ENCODE results near the gene RABAC1. TPM values are rescaled to one million over a fixed set of nuclear protein-coding genes. Genes with fewer than 3 reads are reported as not detected.

RABAC1 gene
- total and polyA plus RNA-seq, 2 experiments from 2014 or later = 151 to 206 TPM

DNA sequence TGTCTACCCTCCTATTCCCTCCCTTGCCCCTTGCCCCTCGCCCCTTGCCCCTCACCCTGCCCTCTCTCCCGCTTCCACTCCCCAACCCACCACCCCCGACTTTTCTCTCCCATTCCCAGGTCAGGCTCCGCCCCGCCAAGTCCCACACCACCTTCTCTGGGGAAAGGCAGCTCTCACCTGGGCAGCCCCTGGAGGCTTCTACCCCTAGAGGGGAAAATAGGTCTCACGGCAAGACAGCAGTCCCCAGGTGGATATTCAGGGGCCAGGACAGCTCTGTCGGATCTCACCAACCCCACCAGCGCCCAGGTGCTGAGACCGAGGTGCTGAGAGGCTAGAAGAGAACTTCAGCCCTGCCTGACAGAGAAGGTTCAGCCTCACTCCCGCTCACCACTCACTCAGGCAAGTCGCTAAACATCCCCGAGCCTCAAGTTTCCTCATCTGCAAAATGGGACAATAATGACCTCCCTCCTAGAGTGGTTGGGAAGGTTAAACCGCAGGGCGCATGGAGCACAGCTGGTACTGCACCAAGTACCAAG, 29.5 kb downstream of the RABAC1 start:
- no peak overlapping the region for H3K27ac Mint-ChIP-seq
- H4K20me1 ChIP-seq (replicated peaks; ENCODE audit: insufficient read depth) = peaks cover 24% of the 10 kb centered on the region
- H3K27me3 ChIP-seq (ENCODE audit: insufficient read depth) = peaks cover 100% of the 10 kb centered on the region
- TF ChIP-seq EZH2phosphoT487 (IDR thresholded peaks at IDR 0.05; ENCODE audit: unreplicated experiment) (no peak), EZH2 (IDR thresholded peaks at IDR 0.05; ENCODE audit: low read depth, unreplicated experiment) (peak; percentile 65)
- ATAC-seq = peak; percentile 9
- peak overlapping the region; percentile 72; the same call in 2 of the 3 replicates for H3K4me3 Mint-ChIP-seq
- H3K4me1 ChIP-seq (ENCODE audit: insufficient read depth) = peaks cover 23% of the 10 kb centered on the region
- H3K27ac ChIP-seq (ENCODE audit: low read depth) = no peak overlapping the region
- peak; percentile 53 for DNase-seq (ENCODE audit: low spot score)
- no peaks in the 10 kb centered on the region for H3K79me2 ChIP-seq (replicated peaks; ENCODE audit: insufficient read depth)
- H3K36me3 ChIP-seq (ENCODE audit: insufficient read depth) = no peaks in the 10 kb centered on the region
- no peak overlapping the region for H2AFZ ChIP-seq
- peaks cover 22% of the 10 kb centered on the region for H3F3A ChIP-seq (replicated peaks; ENCODE audit: low read depth)
- peaks cover 61% of the 10 kb centered on the region for H3K27me3 Mint-ChIP-seq (ENCODE audit: insufficient read depth, low read depth, poor library complexity)
- no peak overlapping the region for H3K4me3 ChIP-seq
- no peaks in the 10 kb centered on the region for H3K36me3 Mint-ChIP-seq (ENCODE audit: low read depth)
- peak overlapping the region; percentile 81; the same call in 1 of the 2 replicates for H3K4me2 ChIP-seq
- H3K9me2 ChIP-seq (ENCODE audit: insufficient read depth) = no peaks in the 10 kb centered on the region
- H3K4me1 Mint-ChIP-seq = peaks cover 33% of the 10 kb centered on the region
- H3K9me3 Mint-ChIP-seq = no peaks in the 10 kb centered on the region; the same call in 2 of the 3 replicates

DNA sequence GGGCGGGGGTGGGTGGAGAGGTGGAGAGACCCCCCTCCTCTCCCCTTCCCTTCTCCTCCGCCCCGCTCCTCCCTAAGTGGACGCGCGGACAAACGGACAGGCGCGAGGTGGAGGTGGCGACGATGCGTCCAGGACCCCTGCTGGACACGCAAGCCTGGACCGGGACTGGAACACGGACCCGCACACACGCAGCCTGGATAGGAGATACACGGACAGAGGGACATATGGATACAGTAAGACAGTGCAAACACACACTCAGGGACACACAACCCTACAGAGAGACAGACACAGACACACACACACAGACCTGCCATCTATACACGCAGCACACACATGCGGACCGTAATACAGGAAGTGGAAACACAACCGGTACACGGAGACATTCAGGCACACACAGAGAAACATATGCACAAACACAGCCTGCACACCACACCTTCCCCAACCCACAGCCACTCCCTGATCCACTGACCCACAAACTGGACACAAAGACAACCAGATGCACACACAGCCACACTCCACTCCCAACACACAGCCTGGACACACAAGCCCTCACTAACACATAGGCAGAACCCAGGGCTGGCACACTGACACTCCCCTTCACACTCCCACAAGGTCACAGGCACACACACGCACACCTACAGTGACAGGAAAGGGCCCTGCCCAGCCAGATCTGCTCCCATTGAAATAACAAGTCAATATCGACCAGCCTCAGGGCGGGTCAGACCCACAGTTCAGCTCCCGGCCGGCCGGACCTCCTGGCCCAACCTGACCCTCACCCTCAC, 30.2 kb downstream of the RABAC1 start:
- Mint-ChIP-seq H3K27me3 (ENCODE audit: insufficient read depth, low read depth, poor library complexity) (peaks cover 56% of the 10 kb centered on the region), H3K27ac (no peak overlapping the region), H3K9me3 (no peaks in the 10 kb centered on the region; the same call in 2 of the 3 replicates), H3K4me1 (peaks cover 33% of the 10 kb centered on the region), H3K4me3 (peak overlapping the region; percentile 72), H3K36me3 (ENCODE audit: low read depth) (no peaks in the 10 kb centered on the region)
- Histone ChIP-seq H3K79me2 (replicated peaks; ENCODE audit: insufficient read depth) (no peaks in the 10 kb centered on the region), H3K27me3 (ENCODE audit: insufficient read depth) (peaks cover 100% of the 10 kb centered on the region), H3K4me3 (peak overlapping the region; percentile 63), H3F3A (replicated peaks; ENCODE audit: low read depth) (peaks cover 22% of the 10 kb centered on the region), H3K4me1 (ENCODE audit: insufficient read depth) (peaks cover 23% of the 10 kb centered on the region), H2AFZ (no peak overlapping the region), H3K9me2 (ENCODE audit: insufficient read depth) (no peaks in the 10 kb centered on the region), H3K4me2 (peak overlapping the region; percentile 81), H3K36me3 (ENCODE audit: insufficient read depth) (no peaks in the 10 kb centered on the region), H3K27ac (ENCODE audit: low read depth) (no peak overlapping the region), H4K20me1 (replicated peaks; ENCODE audit: insufficient read depth) (peaks cover 24% of the 10 kb centered on the region)
- TF ChIP-seq EZH2phosphoT487 (IDR thresholded peaks at IDR 0.05; ENCODE audit: unreplicated experiment) = no peak
- TF ChIP-seq JUNB (IDR thresholded peaks at IDR 0.05; ENCODE audit: unreplicated experiment) = no peak
- peak; percentile 91 for TF ChIP-seq EZH2 (IDR thresholded peaks at IDR 0.05; ENCODE audit: low read depth, unreplicated experiment)
- TF ChIP-seq, protein P1, sequence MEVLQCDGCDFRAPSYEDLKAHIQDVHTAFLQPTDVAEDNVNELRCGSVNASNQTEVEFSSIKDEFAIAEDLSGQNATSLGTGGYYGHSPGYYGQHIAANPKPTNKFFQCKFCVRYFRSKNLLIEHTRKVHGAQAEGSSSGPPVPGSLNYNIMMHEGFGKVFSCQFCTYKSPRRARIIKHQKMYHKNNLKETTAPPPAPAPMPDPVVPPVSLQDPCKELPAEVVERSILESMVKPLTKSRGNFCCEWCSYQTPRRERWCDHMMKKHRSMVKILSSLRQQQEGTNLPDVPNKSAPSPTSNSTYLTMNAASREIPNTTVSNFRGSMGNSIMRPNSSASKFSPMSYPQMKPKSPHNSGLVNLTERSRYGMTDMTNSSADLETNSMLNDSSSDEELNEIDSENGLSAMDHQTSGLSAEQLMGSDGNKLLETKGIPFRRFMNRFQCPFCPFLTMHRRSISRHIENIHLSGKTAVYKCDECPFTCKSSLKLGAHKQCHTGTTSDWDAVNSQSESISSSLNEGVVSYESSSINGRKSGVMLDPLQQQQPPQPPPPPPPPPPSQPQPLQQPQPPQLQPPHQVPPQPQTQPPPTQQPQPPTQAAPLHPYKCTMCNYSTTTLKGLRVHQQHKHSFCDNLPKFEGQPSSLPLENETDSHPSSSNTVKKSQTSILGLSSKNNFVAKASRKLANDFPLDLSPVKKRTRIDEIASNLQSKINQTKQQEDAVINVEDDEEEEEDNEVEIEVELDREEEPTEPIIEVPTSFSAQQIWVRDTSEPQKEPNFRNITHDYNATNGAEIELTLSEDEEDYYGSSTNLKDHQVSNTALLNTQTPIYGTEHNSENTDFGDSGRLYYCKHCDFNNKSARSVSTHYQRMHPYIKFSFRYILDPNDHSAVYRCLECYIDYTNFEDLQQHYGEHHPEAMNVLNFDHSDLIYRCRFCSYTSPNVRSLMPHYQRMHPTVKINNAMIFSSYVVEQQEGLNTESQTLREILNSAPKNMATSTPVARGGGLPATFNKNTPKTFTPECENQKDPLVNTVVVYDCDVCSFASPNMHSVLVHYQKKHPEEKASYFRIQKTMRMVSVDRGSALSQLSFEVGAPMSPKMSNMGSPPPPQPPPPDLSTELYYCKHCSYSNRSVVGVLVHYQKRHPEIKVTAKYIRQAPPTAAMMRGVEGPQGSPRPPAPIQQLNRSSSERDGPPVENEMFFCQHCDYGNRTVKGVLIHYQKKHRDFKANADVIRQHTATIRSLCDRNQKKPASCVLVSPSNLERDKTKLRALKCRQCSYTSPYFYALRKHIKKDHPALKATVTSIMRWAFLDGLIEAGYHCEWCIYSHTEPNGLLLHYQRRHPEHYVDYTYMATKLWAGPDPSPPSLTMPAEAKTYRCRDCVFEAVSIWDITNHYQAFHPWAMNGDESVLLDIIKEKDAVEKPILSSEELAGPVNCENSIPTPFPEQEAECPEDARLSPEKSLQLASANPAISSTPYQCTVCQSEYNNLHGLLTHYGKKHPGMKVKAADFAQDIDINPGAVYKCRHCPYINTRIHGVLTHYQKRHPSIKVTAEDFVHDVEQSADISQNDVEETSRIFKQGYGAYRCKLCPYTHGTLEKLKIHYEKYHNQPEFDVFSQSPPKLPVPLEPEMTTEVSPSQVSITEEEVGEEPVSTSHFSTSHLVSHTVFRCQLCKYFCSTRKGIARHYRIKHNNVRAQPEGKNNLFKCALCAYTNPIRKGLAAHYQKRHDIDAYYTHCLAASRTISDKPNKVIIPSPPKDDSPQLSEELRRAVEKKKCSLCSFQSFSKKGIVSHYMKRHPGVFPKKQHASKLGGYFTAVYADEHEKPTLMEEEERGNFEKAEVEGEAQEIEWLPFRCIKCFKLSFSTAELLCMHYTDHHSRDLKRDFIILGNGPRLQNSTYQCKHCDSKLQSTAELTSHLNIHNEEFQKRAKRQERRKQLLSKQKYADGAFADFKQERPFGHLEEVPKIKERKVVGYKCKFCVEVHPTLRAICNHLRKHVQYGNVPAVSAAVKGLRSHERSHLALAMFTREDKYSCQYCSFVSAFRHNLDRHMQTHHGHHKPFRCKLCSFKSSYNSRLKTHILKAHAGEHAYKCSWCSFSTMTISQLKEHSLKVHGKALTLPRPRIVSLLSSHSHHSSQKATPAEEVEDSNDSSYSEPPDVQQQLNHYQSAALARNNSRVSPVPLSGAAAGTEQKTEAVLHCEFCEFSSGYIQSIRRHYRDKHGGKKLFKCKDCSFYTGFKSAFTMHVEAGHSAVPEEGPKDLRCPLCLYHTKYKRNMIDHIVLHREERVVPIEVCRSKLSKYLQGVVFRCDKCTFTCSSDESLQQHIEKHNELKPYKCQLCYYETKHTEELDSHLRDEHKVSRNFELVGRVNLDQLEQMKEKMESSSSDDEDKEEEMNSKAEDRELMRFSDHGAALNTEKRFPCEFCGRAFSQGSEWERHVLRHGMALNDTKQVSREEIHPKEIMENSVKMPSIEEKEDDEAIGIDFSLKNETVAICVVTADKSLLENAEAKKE (CRISPR knock-in tag; IDR thresholded peaks at IDR 0.05) = no peak
- DNase-seq (ENCODE audit: low spot score) (no peak), ATAC-seq (peak; percentile 3)
